ENCODE results near the gene POLE2.
"Not testable (repeated sequence)": the region's sequence is repeated elsewhere in the genome, so short reads cannot be mapped to it uniquely, and the experiment has no call there.

POLE2 gene, protein sequence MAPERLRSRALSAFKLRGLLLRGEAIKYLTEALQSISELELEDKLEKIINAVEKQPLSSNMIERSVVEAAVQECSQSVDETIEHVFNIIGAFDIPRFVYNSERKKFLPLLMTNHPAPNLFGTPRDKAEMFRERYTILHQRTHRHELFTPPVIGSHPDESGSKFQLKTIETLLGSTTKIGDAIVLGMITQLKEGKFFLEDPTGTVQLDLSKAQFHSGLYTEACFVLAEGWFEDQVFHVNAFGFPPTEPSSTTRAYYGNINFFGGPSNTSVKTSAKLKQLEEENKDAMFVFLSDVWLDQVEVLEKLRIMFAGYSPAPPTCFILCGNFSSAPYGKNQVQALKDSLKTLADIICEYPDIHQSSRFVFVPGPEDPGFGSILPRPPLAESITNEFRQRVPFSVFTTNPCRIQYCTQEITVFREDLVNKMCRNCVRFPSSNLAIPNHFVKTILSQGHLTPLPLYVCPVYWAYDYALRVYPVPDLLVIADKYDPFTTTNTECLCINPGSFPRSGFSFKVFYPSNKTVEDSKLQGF

GRCh38 chr14:49687942-49688700, at the start of gene POLE2:
POLE2 (minus strand) TSS chr14:49688214; CDS start chr14:49688203, 11 bp downstream.
- peaks cover 9% of the 10 kb centered on the region for H3K4me1 ChIP-seq (ENCODE audit: control insufficient read depth, insufficient read depth, low read length, unreplicated experiment)
- no peaks in the 10 kb centered on the region for H3K27me3 ChIP-seq (ENCODE audit: insufficient read depth, low read length)
- H3K79me2 ChIP-seq (ENCODE audit: control insufficient read depth, insufficient read depth, low read length, unreplicated experiment): peaks cover 35% of the 10 kb centered on the region
- H3K36me3 ChIP-seq (ENCODE audit: insufficient read depth, low read length): peaks cover 3% of the 10 kb centered on the region; the same call in 1 of the 2 replicates
- peak within 1 kb of the TSS; percentile 94 for H3K4me3 ChIP-seq (ENCODE audit: low read depth, low read length)
- H2AFZ ChIP-seq (ENCODE audit: low read length, unreplicated experiment): peak within 1 kb of the TSS; percentile 82
- H3K27ac ChIP-seq (ENCODE audit: low read depth, low read length): peak within 1 kb of the TSS; percentile 68

- not testable (repeated sequence) for H2AFZ ChIP-seq (ENCODE audit: low read length, unreplicated experiment); H3K79me2 ChIP-seq (ENCODE audit: control insufficient read depth, insufficient read depth, low read length, unreplicated experiment); H3K27me3 ChIP-seq (ENCODE audit: insufficient read depth, low read length); H3K4me1 ChIP-seq (ENCODE audit: control insufficient read depth, insufficient read depth, low read length, unreplicated experiment); H3K36me3 ChIP-seq (ENCODE audit: insufficient read depth, low read length); H3K4me3 ChIP-seq (ENCODE audit: low read depth, low read length); H3K27ac ChIP-seq (ENCODE audit: low read depth, low read length)
Observed at GRCh38 chr14:49735669-49736068, 47.7 kb upstream of the POLE2 start.

- Histone ChIP-seq H3K36me3 (ENCODE audit: insufficient read depth, low read length) (no peaks in the 10 kb centered on the region), H3K4me1 (ENCODE audit: control insufficient read depth, insufficient read depth, low read length, unreplicated experiment) (no peaks in the 10 kb centered on the region), H3K79me2 (ENCODE audit: control insufficient read depth, insufficient read depth, low read length, unreplicated experiment) (no peaks in the 10 kb centered on the region), H2AFZ (ENCODE audit: low read length, unreplicated experiment) (no peak overlapping the region), H3K27ac (ENCODE audit: low read depth, low read length) (no peak overlapping the region), H3K27me3 (ENCODE audit: insufficient read depth, low read length) (no peaks in the 10 kb centered on the region), H3K4me3 (ENCODE audit: low read depth, low read length) (no peak overlapping the region)
Observed at GRCh38 chr14:49733836-49734235, 45.8 kb upstream of the POLE2 start.

GRCh38 chr14:49732896-49733295, 44.9 kb upstream of the POLE2 start:
- no peaks in the 10 kb centered on the region for H3K36me3 ChIP-seq (ENCODE audit: insufficient read depth, low read length)
- H3K79me2 ChIP-seq (ENCODE audit: control insufficient read depth, insufficient read depth, low read length, unreplicated experiment): no peaks in the 10 kb centered on the region
- H3K4me1 ChIP-seq (ENCODE audit: control insufficient read depth, insufficient read depth, low read length, unreplicated experiment): no peaks in the 10 kb centered on the region
- H3K4me3 ChIP-seq (ENCODE audit: low read depth, low read length): no peak overlapping the region
- no peak overlapping the region for H2AFZ ChIP-seq (ENCODE audit: low read length, unreplicated experiment)
- H3K27me3 ChIP-seq (ENCODE audit: insufficient read depth, low read length): no peaks in the 10 kb centered on the region
- no peak overlapping the region for H3K27ac ChIP-seq (ENCODE audit: low read depth, low read length)

- Histone ChIP-seq H3K79me2 (ENCODE audit: control insufficient read depth, insufficient read depth, low read length, unreplicated experiment) (no peaks in the 10 kb centered on the region), H3K4me3 (ENCODE audit: low read depth, low read length) (no peak overlapping the region), H3K27me3 (ENCODE audit: insufficient read depth, low read length) (no peaks in the 10 kb centered on the region), H2AFZ (ENCODE audit: low read length, unreplicated experiment) (no peak overlapping the region), H3K27ac (ENCODE audit: low read depth, low read length) (no peak overlapping the region), H3K36me3 (ENCODE audit: insufficient read depth, low read length) (no peaks in the 10 kb centered on the region), H3K4me1 (ENCODE audit: control insufficient read depth, insufficient read depth, low read length, unreplicated experiment) (no peaks in the 10 kb centered on the region)
Observed at GRCh38 chr14:49727171-49727570, 39.2 kb upstream of the POLE2 start.

GRCh38 chr14:49721733-49722435, 33.9 kb upstream of the POLE2 start:
- H2AFZ ChIP-seq (ENCODE audit: low read length, unreplicated experiment); H3K4me3 ChIP-seq (ENCODE audit: low read depth, low read length); H3K27me3 ChIP-seq (ENCODE audit: insufficient read depth, low read length); H3K79me2 ChIP-seq (ENCODE audit: control insufficient read depth, insufficient read depth, low read length, unreplicated experiment); H3K4me1 ChIP-seq (ENCODE audit: control insufficient read depth, insufficient read depth, low read length, unreplicated experiment); H3K27ac ChIP-seq (ENCODE audit: low read depth, low read length): not testable (repeated sequence)
- H3K36me3 ChIP-seq (ENCODE audit: insufficient read depth, low read length): peaks cover 17% of the 10 kb centered on the region; the same call in 1 of the 2 replicates

DNA sequence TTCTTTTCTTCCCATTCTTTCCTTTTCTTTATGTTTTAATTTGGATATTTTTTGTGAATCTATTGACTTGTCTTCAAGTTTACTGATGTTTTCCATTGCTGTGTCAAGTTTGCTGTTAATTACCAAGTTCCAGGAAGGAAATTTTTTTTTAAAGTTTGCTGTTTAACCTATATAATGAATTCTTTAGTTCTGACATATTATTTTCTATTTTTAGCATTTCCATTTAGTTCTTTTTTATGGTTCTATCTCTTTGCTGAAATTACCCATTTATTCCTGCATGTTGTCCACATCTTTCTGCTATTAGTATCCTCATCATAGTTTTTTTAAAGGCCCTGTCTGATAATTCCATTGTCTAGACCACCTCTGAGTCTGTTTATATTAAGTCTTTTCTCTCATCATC, 32.7 kb upstream of the POLE2 start:
- no peaks in the 10 kb centered on the region for H3K27me3 ChIP-seq (ENCODE audit: insufficient read depth, low read length)
- H3K4me3 ChIP-seq (ENCODE audit: low read depth, low read length): no peak overlapping the region
- peaks cover 18% of the 10 kb centered on the region; the same call in 1 of the 2 replicates for H3K36me3 ChIP-seq (ENCODE audit: insufficient read depth, low read length)
- no peak overlapping the region for H3K27ac ChIP-seq (ENCODE audit: low read depth, low read length)
- no peaks in the 10 kb centered on the region for H3K4me1 ChIP-seq (ENCODE audit: control insufficient read depth, insufficient read depth, low read length, unreplicated experiment)
- no peak overlapping the region for H2AFZ ChIP-seq (ENCODE audit: low read length, unreplicated experiment)
- H3K79me2 ChIP-seq (ENCODE audit: control insufficient read depth, insufficient read depth, low read length, unreplicated experiment): no peaks in the 10 kb centered on the region

GRCh38 chr14:49710993-49711392, 23.0 kb upstream of the POLE2 start:
- H3K4me1 ChIP-seq (ENCODE audit: control insufficient read depth, insufficient read depth, low read length, unreplicated experiment); H3K36me3 ChIP-seq (ENCODE audit: insufficient read depth, low read length); H3K79me2 ChIP-seq (ENCODE audit: control insufficient read depth, insufficient read depth, low read length, unreplicated experiment): not testable (repeated sequence)

DNA sequence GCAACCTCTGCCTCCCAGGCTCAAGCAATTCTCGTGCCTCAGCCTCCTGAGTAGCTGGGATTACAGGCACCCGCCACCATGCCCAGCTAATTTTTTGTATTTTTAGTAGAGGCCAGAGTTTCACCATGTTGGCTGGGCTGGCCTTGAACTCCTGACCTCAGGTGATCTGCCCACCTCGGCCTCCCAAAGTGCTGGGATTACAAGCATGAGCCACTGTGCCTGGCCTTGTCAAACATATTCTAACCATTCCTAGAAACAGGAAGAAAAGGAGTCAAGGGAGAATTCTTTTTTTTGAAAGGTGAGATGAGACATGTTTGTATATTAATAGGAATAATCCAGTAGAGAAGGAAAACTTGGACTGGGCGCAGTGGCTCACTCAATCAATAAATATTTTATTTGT, 16.5 kb upstream of the POLE2 start:
- not testable (repeated sequence) for H2AFZ ChIP-seq (ENCODE audit: low read length, unreplicated experiment); H3K79me2 ChIP-seq (ENCODE audit: control insufficient read depth, insufficient read depth, low read length, unreplicated experiment)

More at GRCh38 chr14:49710993-49711392, 23.0 kb upstream of the POLE2 start:
- not testable (repeated sequence) for H2AFZ ChIP-seq (ENCODE audit: low read length, unreplicated experiment); H3K4me3 ChIP-seq (ENCODE audit: low read depth, low read length); H3K27me3 ChIP-seq (ENCODE audit: insufficient read depth, low read length); H3K27ac ChIP-seq (ENCODE audit: low read depth, low read length)

DNA sequence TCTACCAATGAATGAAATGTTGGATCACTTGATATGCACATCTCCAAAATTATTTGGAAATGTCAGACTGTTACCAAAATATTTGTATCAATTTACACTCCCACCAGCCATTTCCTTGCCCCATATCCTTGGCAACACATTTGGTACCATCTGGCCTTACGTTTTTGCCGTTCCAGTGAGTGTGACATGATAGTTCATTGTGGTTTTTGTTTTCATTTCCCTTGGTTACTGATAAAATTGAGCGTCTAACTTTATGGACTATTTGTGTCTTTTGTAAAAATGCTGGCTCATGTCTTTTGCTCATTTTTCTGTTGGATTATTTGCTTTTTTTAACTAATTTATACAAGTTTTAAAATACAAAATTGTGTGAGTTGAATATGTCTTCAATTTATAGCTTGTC, 16.0 kb upstream of the POLE2 start:
- no peak overlapping the region for H3K27ac ChIP-seq (ENCODE audit: low read depth, low read length)
- H3K4me1 ChIP-seq (ENCODE audit: control insufficient read depth, insufficient read depth, low read length, unreplicated experiment): no peaks in the 10 kb centered on the region
- H3K27me3 ChIP-seq (ENCODE audit: insufficient read depth, low read length): no peaks in the 10 kb centered on the region
- H3K79me2 ChIP-seq (ENCODE audit: control insufficient read depth, insufficient read depth, low read length, unreplicated experiment): no peaks in the 10 kb centered on the region
- no peak overlapping the region for H3K4me3 ChIP-seq (ENCODE audit: low read depth, low read length)
- no peak overlapping the region for H2AFZ ChIP-seq (ENCODE audit: low read length, unreplicated experiment)
- 0 out of 2 replicates have a peak, but pooled peaks cover 7% of the 10 kb centered on the region for H3K36me3 ChIP-seq (ENCODE audit: insufficient read depth, low read length)

More for the DNA sequence above, 16.5 kb upstream of the POLE2 start:
- H3K4me3 ChIP-seq (ENCODE audit: low read depth, low read length); H3K27me3 ChIP-seq (ENCODE audit: insufficient read depth, low read length); H3K4me1 ChIP-seq (ENCODE audit: control insufficient read depth, insufficient read depth, low read length, unreplicated experiment); H3K36me3 ChIP-seq (ENCODE audit: insufficient read depth, low read length); H3K27ac ChIP-seq (ENCODE audit: low read depth, low read length): not testable (repeated sequence)
